Dedifferentiated amniotic fluid mesenchymal stem cell (primary cell): Measurements from ENCODE around the gene ZNF664.

Source experiments
- DNase-seq: peaks from one replicate; pipeline ENCODE4 v3.0.0-alpha.2; 2016; ENCODE audit errors: extremely low spot score

Gene ZNF664

GRCh38 chr12:124010687-124011086, 37.7 kb downstream of the ZNF664 start:
- no peak for DNase-seq

GRCh38 chr12:124011435-124012115, 38.6 kb downstream of the ZNF664 start:
- no peak for DNase-seq

GRCh38 chr12:124013073-124013472, 40.1 kb downstream of the ZNF664 start:
- DNase-seq, result no peak

GRCh38 chr12:124015494-124016461, 42.8 kb downstream of the ZNF664 start:
- DNase-seq, result no peak

GRCh38 chr12:124017064-124017463, 44.0 kb downstream of the ZNF664 start:
- no peak for DNase-seq

GRCh38 chr12:124018539-124018938, 45.5 kb downstream of the ZNF664 start:
- DNase-seq, result no peak

GRCh38 chr12:124019115-124019514, 46.1 kb downstream of the ZNF664 start:
- DNase-seq, result no peak

GRCh38 chr12:124020514-124020949, 47.5 kb downstream of the ZNF664 start:
- DNase-seq, result peak; percentile 25

GRCh38 chr12:124021007-124021406, 48.0 kb downstream of the ZNF664 start:
- no peak for DNase-seq

- DNase-seq, result no peak
Observed at GRCh38 chr12:124022161-124022560, 49.1 kb downstream of the ZNF664 start.

- DNase-seq, result peak; percentile 54
Observed at GRCh38 chr12:124024263-124024678, 51.3 kb downstream of the ZNF664 start.

GRCh38 chr12:124024776-124025175, 51.8 kb downstream of the ZNF664 start:
- no peak for DNase-seq

GRCh38 chr12:124025661-124026060, 52.6 kb downstream of the ZNF664 start:
- no peak for DNase-seq

GRCh38 chr12:124026755-124027745, 54.0 kb downstream of the ZNF664 start:
- DNase-seq, result peak; percentile 68

GRCh38 chr12:124027753-124028554, 54.9 kb downstream of the ZNF664 start:
- no peak for DNase-seq

GRCh38 chr12:124028555-124028925, 55.5 kb downstream of the ZNF664 start:
- DNase-seq, result no peak

- DNase-seq, result no peak
Observed at GRCh38 chr12:124030008-124030407, 57.0 kb downstream of the ZNF664 start.

- peak; percentile 83 for DNase-seq
Observed at GRCh38 chr12:124030510-124030909, 57.5 kb downstream of the ZNF664 start.

- DNase-seq, result no peak
Observed at GRCh38 chr12:124031058-124031457, 58.0 kb downstream of the ZNF664 start.

- peak; percentile 75 for DNase-seq
Observed at GRCh38 chr12:124032265-124032886, 59.4 kb downstream of the ZNF664 start.
